GM19467 (cell line): Measurements from ENCODE around the gene PHF13.

Experiments
- ATAC-seq: cut with Tn5 transposase; IDR thresholded peaks from one replicate; pipeline ENCODE4 v1.9.1; 2021; ENCODE audit warnings: mild to moderate bottlenecking, moderate library complexity; ENCODE audit not compliant: unreplicated experiment

Gene PHF13

DNA sequence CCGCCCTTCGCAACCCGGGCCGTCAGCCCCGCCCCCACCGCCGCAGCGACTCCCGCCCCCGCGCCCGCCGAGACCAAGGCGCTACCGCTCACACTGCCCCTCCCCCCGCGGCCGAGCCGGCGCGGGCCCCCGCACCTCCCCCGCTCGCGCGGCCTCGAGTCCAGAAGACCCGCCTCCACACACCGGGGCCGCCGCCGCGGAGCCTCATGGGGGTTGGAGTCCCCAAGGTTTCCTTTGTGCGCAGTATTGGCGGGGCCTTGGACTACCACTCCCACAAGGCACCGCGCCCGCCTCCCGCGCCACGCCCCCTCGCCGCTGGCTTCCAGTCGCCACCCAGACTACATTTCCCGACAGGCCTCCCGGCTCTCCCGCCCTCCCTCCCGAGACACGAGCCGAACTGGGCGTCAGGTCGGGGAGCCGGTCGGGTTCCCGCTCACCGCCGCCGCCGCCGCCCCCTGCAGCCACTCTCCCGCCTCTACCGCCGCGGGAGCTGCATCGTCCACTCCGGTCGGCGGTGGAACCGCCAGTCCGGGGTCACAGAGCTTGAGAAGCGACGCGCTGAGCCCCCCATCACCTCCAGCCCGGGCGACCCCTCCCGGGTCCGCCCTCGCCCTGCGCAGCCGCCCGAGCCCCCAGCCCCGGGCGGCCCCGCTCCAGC is at the start of gene PHF13:
Gene PHF13, plus strand, starts transcription at position 371 of the 658 bp plus-strand sequence. CDS start 336 bp downstream, outside the sequence.
- ATAC-seq, result peak; percentile 90

- ATAC-seq, result no peak
Measured at GRCh38 chr1:6569033-6569432, 44.5 kb upstream of the PHF13 start.

- no peak for ATAC-seq
Measured at GRCh38 chr1:6570100-6570499, 43.4 kb upstream of the PHF13 start.

DNA sequence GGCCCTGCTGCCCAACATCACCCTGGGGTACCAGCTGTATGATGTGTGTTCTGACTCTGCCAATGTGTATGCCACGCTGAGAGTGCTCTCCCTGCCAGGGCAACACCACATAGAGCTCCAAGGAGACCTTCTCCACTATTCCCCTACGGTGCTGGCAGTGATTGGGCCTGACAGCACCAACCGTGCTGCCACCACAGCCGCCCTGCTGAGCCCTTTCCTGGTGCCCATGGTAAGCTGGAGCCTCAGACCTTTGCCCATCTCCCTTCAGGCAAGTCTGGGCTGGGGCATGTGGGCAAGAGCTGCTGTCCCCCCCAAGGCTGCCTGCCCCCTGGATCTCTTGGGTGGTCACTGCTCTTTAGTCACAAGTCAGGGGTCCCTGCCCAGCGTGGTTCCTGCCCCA is 42.5 kb upstream of the PHF13 start:
- no peak for ATAC-seq

- no peak for ATAC-seq
Measured at GRCh38 chr1:6572653-6573383, 40.7 kb upstream of the PHF13 start.

GRCh38 chr1:6574025-6574620 is 39.4 kb upstream of the PHF13 start:
- ATAC-seq, result no peak

- ATAC-seq, result no peak
Measured at GRCh38 chr1:6574818-6575217, 38.7 kb upstream of the PHF13 start.

GRCh38 chr1:6577831-6578525 is 35.6 kb upstream of the PHF13 start:
- no peak for ATAC-seq

DNA sequence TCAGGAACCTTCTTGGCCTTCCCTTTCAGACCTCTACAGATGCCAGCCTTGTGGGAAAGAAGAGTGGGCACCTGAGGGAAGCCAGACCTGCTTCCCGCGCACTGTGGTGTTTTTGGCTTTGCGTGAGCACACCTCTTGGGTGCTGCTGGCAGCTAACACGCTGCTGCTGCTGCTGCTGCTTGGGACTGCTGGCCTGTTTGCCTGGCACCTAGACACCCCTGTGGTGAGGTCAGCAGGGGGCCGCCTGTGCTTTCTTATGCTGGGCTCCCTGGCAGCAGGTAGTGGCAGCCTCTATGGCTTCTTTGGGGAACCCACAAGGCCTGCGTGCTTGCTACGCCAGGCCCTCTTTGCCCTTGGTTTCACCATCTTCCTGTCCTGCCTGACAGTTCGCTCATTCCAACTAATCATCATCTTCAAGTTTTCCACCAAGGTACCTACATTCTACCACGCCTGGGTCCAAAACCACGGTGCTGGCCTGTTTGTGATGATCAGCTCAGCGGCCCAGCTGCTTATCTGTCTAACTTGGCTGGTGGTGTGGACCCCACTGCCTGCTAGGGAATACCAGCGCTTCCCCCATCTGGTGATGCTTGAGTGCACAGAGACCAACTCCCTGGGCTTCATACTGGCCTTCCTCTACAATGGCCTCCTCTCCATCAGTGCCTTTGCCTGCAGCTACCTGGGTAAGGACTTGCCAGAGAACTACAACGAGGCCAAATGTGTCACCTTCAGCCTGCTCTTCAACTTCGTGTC is 34.7 kb upstream of the PHF13 start:
- ATAC-seq, result no peak

- ATAC-seq, result peak; percentile 97
Measured at GRCh38 chr1:6579374-6580118, 34.0 kb upstream of the PHF13 start, which contains the start of gene ZBTB48. TSS of gene ZBTB48 (plus strand) at chr1:6579994. CDS start at chr1:6580610, 616 bp downstream.

DNA sequence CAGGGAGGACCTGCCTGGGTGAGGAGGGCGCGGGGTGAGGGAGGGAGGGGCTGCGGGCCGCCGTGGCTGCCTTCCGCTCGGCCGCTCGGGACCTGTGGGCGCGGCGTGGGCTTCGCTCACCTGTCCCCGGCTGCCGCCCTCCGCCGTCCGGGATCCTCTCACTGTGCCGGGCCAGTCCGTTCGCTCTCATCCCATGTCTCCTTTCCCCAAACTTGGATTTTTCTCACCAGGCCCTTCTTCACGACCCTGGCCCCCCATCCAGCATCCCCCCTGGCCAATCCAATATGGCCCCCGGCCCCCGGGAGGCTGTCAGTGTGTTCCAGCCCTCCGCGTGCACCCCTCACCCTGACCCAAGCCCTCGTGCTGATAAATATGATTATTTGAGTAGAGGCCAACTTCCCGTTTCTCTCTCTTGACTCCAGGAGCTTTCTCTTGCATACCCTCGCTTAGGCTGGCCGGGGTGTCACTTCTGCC is 33.4 kb upstream of the PHF13 start:
- ATAC-seq, result no peak

DNA sequence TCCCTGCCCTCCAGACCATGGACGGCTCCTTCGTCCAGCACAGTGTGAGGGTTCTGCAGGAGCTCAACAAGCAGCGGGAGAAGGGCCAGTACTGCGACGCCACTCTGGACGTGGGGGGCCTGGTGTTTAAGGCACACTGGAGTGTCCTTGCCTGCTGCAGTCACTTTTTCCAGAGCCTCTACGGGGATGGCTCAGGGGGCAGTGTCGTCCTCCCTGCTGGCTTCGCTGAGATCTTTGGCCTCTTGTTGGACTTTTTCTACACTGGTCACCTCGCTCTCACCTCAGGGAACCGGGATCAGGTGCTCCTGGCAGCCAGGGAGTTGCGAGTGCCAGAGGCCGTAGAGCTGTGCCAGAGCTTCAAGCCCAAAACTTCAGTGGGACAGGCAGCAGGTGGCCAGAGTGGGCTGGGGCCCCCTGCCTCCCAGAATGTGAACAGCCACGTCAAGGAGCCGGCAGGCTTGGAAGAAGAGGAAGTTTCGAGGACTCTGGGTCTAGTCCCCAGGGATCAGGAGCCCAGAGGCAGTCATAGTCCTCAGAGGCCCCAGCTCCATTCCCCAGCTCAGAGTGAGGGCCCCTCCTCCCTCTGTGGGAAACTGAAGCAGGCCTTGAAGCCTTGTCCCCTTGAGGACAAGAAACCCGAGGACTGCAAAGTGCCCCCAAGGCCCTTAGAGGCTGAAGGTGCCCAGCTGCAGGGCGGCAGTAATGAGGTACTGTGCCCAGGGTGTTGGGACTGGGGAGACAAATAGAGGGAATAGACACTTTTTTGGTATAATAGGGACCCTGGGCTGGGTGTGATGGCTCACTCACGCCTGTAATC is 32.7 kb upstream of the PHF13 start:
- ATAC-seq, result no peak

DNA sequence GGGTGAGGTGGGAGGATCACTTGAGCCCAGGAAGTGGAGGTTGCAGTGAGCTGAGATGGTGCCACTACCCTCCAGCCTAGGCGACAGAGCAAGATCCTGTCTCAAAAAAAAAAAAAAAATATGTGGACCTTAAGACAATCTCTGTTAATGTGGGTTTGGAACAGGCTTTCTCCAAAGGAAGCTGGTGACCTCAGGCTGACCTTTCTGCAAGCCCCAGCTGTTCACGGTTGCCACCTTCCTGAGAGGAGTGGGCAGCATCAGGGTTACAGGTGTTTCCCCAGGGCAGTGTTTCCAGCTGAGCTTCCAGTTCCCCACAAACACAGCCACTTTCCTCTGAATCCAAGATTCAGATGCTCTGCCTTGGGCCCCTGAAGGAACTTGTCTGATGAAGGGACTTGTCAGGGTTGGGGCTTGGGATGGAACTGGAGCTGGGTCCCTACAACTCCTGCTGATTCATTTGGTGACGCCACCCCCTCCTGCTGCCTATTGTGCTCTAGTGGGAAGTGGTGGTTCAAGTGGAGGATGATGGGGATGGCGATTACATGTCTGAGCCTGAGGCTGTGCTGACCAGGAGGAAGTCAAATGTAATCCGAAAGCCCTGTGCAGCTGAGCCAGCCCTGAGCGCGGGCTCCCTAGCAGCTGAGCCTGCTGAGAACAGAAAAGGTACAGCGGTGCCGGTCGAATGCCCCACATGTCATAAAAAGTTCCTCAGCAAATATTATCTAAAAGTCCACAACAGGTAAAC is 31.8 kb upstream of the PHF13 start:
- no peak for ATAC-seq

DNA sequence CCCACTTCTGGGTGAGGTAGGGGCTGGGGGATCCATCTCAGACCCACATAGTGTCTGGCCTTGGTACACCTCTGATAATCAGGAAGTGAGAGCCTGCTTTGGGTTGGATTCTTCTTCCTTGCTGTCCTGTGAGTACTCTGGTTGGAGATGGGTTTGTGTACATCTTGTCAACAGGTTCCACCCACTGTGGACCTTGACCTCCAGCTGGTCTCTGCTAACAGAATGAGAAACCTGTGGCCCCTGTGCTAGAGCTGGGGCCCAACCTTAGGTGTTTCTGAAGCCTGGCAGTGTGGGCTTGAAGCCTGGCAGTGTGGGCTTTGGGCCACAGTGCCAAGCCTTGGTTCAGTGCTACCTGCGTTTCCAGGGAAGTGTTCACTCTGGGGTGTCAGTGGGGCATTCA is 31.2 kb upstream of the PHF13 start:
- no peak for ATAC-seq

GRCh38 chr1:6584126-6585080 is 29.1 kb upstream of the PHF13 start:
- ATAC-seq, result no peak

DNA sequence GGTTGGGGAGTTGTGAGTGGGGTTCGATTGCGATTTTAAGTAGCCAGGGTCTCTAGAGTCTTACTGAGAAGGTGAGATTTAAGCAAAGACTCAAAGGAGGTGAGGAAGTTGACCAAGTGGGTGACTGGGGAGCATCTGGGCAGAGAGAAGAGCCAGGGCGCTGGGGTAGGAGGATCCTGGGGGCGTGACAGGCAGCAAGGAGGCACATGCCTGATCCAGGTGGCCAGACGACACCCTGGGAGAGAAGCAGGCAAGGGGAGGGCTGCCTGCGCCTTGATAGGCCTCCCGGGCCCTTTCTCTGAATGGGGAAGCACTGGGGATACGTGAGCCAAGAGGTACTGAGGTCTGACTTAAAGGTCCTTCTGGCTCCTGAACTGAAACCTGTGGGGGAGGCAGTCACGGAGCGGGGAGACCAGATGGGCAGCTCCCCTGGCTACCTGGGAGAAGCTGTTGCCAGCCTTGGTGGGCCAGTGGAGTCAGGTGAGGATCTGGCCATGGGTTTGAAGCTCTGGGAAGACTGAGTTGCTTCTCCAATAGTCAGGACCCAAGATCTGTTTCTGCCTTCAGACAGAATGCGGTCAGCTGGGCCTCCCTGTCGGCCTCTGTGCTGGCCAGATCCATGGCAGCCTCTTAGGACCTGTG is 28.3 kb upstream of the PHF13 start:
- no peak for ATAC-seq

- no peak for ATAC-seq
Measured at GRCh38 chr1:6585841-6586240, 27.7 kb upstream of the PHF13 start.
